Measurements from ENCODE around the gene CD247. TPM values are rescaled to one million over a fixed set of nuclear protein-coding genes. Genes with fewer than 3 reads are reported as not detected.

Gene CD247
- polyA plus RNA-seq, 1 of the 3 experiments (the other 2 are of a cell fraction) = 0.08 TPM

DNA sequence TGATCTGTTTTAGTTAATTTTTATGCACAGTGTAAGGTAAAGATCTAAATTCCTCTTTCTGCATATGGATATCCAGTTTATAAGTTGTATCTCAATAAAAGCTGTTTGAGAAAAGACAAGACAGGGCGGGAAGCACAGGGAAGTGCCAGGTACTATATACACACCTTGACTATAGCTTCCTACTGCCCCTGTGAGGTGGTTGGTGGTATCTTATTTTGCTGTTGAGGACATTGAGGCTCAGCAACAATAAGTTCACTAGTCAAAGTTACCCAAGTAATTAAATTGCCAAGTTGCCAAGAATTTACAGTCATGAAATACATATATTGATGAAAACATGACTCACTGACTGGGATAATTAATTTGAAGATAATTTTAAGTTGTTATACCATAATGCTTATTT, 109.1 kb downstream of the CD247 start (continued):
- TF ChIP-seq IRF3 (IDR thresholded peaks at IDR 0.05; ENCODE audit: low read depth, low read length) = no peak
- TF ChIP-seq GATA2 (CRISPR knock-in tag; IDR thresholded peaks at IDR 0.05) = no peak
- no peak for TF ChIP-seq CHD2 (IDR thresholded peaks at IDR 0.05; ENCODE audit: low read length, partially characterized antibody)
- TF ChIP-seq TAF1 (IDR thresholded peaks at IDR 0.05; ENCODE audit: borderline replicate concordance, low read depth, low read length) = no peak
- TF ChIP-seq TEAD4 (IDR thresholded peaks at IDR 0.05; ENCODE audit: borderline replicate concordance, insufficient read depth) = no peak
- TF ChIP-seq REST (IDR thresholded peaks at IDR 0.05; ENCODE audit: low read depth, low read length) = no peak
- peak; percentile 19; the same call in 1 of the 2 replicates for TF ChIP-seq RAD21 (IDR thresholded peaks at IDR 0.05; ENCODE audit: low read length)
- no peak for TF ChIP-seq NFIC (IDR thresholded peaks at IDR 0.05; ENCODE audit: borderline replicate concordance)
- TF ChIP-seq EP300 (IDR thresholded peaks at IDR 0.05; ENCODE audit: borderline replicate concordance in 1 of 2, low read depth in 1 of 2, low read length in 1 of 2) = no peak
- TF ChIP-seq, protein P1, sequence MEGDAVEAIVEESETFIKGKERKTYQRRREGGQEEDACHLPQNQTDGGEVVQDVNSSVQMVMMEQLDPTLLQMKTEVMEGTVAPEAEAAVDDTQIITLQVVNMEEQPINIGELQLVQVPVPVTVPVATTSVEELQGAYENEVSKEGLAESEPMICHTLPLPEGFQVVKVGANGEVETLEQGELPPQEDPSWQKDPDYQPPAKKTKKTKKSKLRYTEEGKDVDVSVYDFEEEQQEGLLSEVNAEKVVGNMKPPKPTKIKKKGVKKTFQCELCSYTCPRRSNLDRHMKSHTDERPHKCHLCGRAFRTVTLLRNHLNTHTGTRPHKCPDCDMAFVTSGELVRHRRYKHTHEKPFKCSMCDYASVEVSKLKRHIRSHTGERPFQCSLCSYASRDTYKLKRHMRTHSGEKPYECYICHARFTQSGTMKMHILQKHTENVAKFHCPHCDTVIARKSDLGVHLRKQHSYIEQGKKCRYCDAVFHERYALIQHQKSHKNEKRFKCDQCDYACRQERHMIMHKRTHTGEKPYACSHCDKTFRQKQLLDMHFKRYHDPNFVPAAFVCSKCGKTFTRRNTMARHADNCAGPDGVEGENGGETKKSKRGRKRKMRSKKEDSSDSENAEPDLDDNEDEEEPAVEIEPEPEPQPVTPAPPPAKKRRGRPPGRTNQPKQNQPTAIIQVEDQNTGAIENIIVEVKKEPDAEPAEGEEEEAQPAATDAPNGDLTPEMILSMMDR (IDR thresholded peaks at IDR 0.05) = peak; percentile 27; the same call in 1 of the 2 replicates

GRCh38 chr1:167408355-167408754, 110.0 kb downstream of the CD247 start:
- H2AFZ ChIP-seq (ENCODE audit: low read depth) = no peak overlapping the region
- no peaks in the 10 kb centered on the region for H3K79me2 ChIP-seq (ENCODE audit: insufficient read depth)
- no peak overlapping the region for H3K4me3 ChIP-seq (ENCODE audit: low read depth in 2 of 2, low read length in 1 of 2)
- H3K36me3 ChIP-seq (replicated peaks in 1 of 2; ENCODE audit: control insufficient read depth in 1 of 2, insufficient read depth in 2 of 2, low read length in 1 of 2) = peaks cover 18 to 26% of the 10 kb centered on the region in 2 experiments
- H3K27ac ChIP-seq (ENCODE audit: low read depth in 2 of 2, low read length in 1 of 2) = no peak overlapping the region
- 96% methylated on average over 1 of the region's 1 CpG for WGBS (ENCODE audit: low lambda C conversion rate)
- peaks cover 6% of the 10 kb centered on the region for H3F3A ChIP-seq (replicated peaks; ENCODE audit: insufficient read depth)
- no peaks in the 10 kb centered on the region for H3K9me2 ChIP-seq
- no peak for DNase-seq
- no peak overlapping the region for H3K9ac ChIP-seq
- no peak overlapping the region for H3K4me2 ChIP-seq
- ChIA-PET POLR2A (no interaction called here), CTCF (interaction anchor here (1.0 to 2.0 kb wide), 4 partner anchors 32 to 140 kb away, joined by 3 to 9 read pairs (median 6); no protein-coding TSS in a partner anchor)
- no peaks in the 10 kb centered on the region for H3K27me3 ChIP-seq (ENCODE audit: insufficient read depth)
- no peaks in the 10 kb centered on the region; a peak in 2 of 4 replicates for H3K4me1 ChIP-seq (ENCODE audit: control insufficient read depth in 1 of 2, insufficient read depth in 2 of 2, low read depth in 1 of 2, low read length in 1 of 2)
- H3K9me3 ChIP-seq = no peaks in the 10 kb centered on the region
- H4K20me1 ChIP-seq (ENCODE audit: insufficient read depth) = no peaks in the 10 kb centered on the region
- no peak for TF ChIP-seq IRF3 (IDR thresholded peaks at IDR 0.05; ENCODE audit: low read depth, low read length)
- TF ChIP-seq RFX5 (IDR thresholded peaks at IDR 0.05; ENCODE audit: low read length) = no peak
- TF ChIP-seq, protein P2, sequence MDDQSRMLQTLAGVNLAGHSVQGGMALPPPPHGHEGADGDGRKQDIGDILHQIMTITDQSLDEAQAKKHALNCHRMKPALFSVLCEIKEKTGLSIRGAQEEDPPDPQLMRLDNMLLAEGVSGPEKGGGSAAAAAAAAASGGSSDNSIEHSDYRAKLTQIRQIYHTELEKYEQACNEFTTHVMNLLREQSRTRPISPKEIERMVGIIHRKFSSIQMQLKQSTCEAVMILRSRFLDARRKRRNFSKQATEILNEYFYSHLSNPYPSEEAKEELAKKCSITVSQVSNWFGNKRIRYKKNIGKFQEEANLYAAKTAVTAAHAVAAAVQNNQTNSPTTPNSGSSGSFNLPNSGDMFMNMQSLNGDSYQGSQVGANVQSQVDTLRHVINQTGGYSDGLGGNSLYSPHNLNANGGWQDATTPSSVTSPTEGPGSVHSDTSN (IDR thresholded peaks at IDR 0.05) = no peak
- no peak for TF ChIP-seq TEAD4 (IDR thresholded peaks at IDR 0.05; ENCODE audit: borderline replicate concordance, insufficient read depth)
- TF ChIP-seq ELF1 (IDR thresholded peaks at IDR 0.05) = no peak
- TF ChIP-seq NRF1 (IDR thresholded peaks at IDR 0.05; ENCODE audit: low read depth, low read length) = no peak
- no peak for TF ChIP-seq YY1 (IDR thresholded peaks at IDR 0.05; ENCODE audit: low read depth)
- no peak for TF ChIP-seq MXI1 (IDR thresholded peaks at IDR 0.05; ENCODE audit: low read depth, low read length)
- no peak for TF ChIP-seq RXRA (IDR thresholded peaks at IDR 0.05; ENCODE audit: borderline replicate concordance, low read depth)
- no peak for TF ChIP-seq RCOR1 (IDR thresholded peaks at IDR 0.05; ENCODE audit: low read length)

Data from SK-N-SH (cell line).